Stimulated activated CD4-positive, alpha-beta T cell treated with anti-CD3 and anti-CD28 coated beads, Interleukin-12 subunit alpha, Interleukin-12 subunit beta, amount 100 ng/mL, for 24 hours (primary cell): ENCODE measurements around the gene SOX5.
"Not testable (repeated sequence)": the region's sequence is repeated elsewhere in the genome, so short reads cannot be mapped to it uniquely, and the experiment has no call there.

Experiments used
- DNase-seq, 2 experiments: peaks; one replicate each; pipeline ENCODE4 v3.0.0-alpha.2; 2020; ENCODE audit warnings: low read depth in 2 of 2

Gene SOX5

GRCh38 chr12:23546756-23547155, 402.7 kb downstream of the SOX5 start:
- no peak for DNase-seq

DNA sequence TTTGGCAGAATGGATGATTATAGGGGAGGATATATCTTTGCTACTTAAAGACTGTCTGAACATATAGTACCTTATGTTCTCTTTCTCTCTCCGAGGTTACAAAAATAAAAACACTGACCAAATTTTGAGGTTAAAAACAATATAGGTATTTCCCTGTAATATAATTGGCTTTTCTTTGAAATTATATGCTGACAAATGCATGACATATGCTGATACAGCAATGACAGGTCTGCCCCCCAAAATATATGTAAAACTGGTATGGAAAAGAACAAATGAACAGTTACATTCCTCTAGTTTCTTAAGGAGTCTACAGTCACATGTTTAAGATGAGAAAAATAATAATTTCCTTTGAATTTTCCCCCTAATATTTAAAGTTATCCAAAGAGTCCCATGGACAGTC, 405.7 kb downstream of the SOX5 start:
- no peak for DNase-seq

GRCh38 chr12:23542187-23542586, 407.3 kb downstream of the SOX5 start:
- no peak for DNase-seq

GRCh38 chr12:23540572-23540971, 408.9 kb downstream of the SOX5 start:
- DNase-seq = no peak

GRCh38 chr12:23536293-23536692, 413.2 kb downstream of the SOX5 start:
- no peak for DNase-seq

DNA sequence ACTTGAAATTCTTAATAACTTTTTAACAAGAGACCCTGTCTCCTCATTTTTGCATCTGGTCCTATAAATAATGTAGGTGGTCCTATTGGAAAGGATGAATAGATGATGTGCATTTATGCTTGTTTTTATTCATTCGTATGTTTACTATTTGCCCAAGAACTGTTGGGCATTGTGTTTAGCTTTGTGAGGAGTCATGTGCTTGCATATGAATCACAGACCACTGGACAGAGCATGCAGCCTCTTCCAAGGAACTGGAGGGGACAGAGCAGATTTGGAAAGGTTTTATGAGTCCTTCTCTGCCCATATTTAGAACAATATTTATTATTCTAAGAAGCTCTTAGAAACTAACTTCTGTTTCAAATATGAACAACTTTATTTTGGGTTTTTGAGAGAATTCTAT, 414.0 kb downstream of the SOX5 start:
- DNase-seq = no peak

DNA sequence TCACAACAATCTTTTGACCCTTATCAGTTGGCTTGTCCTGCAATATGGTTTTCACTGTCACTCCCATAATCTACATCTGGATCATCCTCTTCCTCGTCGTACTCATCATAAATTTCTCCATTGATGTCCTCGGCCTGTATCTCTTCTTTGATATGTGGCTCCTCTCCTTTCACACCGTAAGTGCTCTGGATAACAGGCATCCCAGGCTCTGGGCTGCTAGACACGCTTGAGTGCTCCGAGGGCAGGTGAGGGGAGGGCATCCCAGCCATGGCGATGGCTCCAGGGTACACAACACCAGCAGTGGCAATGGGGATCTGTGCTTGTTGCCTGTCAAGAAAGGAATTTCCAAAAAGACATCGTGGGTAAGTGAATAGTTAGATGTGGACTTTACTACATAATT, 415.3 kb downstream of the SOX5 start:
- DNase-seq = no peak

DNA sequence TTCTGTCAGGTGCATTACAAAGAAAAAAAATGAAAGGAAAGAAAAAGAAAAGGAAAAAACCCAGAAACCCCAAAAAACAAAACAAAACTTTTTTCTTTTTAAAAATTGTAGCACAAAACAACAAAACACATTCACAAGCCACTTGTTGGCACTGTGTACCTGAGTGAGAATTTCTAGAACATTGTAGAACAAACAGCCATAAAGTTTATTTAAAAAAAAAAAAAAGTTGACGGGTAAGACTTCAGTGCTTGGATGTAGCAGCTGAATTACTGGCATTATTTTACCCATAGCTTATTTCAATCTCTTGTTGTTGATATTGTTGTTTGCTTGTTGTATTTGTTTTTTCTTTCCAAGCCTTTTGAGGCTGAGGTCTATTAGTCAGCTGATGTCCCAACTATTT, 415.8 kb downstream of the SOX5 start:
- DNase-seq = no peak

DNA sequence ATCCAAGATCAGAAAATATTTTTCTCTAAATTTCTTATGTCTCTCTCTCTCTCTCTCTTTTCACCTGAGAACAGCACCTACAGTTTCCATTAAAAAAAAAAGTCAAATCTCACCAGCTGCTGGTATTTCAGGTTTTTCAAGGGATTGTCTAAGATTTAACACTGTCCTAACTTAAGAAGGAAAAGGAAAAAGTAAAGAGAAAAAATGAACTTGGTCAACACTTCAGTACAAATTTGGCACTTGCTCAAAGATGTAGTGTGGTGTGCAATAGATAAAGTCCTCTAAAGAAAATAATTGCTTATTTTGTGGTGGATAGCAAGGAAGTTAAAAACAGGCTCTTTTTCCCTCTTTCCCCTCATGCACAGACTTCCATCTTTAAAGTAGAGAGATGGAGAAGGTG, 416.2 kb downstream of the SOX5 start:
- DNase-seq = no peak

DNA sequence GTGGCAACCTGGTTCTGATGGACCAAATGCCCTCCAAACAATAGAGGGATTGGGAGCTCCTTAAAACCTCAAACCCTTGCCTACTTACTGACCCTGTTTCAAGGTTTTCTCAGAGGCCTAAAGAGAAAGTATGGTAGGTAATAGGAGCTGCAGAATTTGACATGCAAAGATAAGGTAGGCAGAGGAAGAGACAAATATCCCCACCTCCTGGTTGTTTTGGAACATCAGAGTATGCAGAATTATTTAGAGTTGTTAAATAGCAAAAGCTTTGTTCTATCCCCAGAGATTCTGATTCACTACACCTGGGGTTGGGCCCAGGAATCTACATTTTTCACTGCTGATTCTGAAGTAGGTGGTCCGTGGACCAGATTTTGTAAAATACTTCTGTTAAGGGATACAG, 421.2 kb downstream of the SOX5 start:
- DNase-seq = no peak

- no peak for DNase-seq
These were observed 423.9 kb downstream of the SOX5 start for GRCh38 chr12:23525450-23526072.

DNA sequence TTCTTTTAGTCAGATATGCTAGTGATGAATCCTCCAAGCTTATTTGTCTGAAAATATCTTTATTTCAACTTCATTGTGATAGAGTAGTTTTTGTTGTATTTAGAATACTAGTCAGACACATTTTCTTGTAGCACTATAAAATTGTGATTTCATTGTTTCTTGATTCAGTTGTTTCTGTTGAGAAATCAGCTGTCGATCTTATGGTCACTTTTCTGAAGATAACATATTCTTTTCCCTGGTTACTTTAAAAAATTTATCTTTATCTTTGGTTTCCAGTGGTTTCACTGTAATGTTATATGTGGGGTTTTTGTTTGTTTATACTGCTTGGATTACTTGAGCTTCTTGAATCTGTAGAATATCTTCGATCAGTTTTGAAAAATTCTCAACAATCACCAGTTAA, 426.1 kb downstream of the SOX5 start:
- DNase-seq = no peak

DNA sequence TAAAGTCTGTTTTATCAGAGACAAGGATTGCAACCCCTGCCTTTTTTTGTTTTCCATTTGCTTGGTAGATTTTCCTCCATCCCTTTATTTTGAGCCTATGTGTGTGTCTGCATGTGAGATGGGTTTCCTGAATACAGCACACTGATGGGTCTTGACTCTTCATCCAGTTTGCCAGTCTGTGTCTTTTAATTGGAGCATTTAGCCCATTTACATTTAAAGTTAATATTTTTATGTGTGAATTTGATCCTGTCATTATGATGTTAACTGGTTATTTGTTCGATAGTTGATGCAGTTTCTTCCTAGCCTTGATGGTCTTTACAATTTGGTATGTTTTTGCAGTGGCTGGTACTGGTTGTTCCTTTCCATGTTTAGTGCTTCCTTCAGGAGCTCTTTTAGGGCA, 430.0 kb downstream of the SOX5 start:
- DNase-seq = not testable (repeated sequence)

- not testable (repeated sequence) for DNase-seq
These were observed 433.7 kb downstream of the SOX5 start for GRCh38 chr12:23515785-23516184.

GRCh38 chr12:23510484-23510883, 439.0 kb downstream of the SOX5 start:
- DNase-seq = no peak

DNA sequence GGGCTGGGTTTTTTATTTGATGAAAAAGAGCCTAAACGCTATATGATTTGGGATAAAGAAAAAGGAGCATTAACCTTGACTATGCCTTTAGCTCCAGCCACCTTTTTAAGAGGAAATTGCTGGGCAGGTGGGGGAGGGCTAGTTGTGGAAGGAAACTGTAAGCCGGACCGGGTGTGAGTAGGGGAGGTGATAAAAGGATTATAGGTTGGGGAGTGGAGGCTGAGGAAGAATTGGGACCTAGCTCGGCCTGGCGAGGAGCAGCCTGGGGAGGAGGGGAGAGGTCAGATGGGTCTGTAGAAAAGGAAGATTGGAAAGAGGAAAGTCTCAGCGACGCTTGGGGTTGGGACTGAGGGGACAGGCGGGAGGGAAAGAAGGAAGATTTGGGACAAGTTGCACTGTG, 439.6 kb downstream of the SOX5 start:
- not testable (repeated sequence) for DNase-seq

GRCh38 chr12:23507785-23508184, 441.7 kb downstream of the SOX5 start:
- not testable (repeated sequence) for DNase-seq

GRCh38 chr12:23505736-23506135, 443.7 kb downstream of the SOX5 start:
- DNase-seq = not testable (repeated sequence)

GRCh38 chr12:23504641-23505399, 444.6 kb downstream of the SOX5 start:
- DNase-seq = no peak

- DNase-seq = no peak
These were observed 445.4 kb downstream of the SOX5 start for GRCh38 chr12:23504043-23504442.

GRCh38 chr12:23503544-23503943, 445.9 kb downstream of the SOX5 start:
- DNase-seq = no peak

- DNase-seq = no peak
These were observed 447.2 kb downstream of the SOX5 start for GRCh38 chr12:23502259-23502658.

DNA sequence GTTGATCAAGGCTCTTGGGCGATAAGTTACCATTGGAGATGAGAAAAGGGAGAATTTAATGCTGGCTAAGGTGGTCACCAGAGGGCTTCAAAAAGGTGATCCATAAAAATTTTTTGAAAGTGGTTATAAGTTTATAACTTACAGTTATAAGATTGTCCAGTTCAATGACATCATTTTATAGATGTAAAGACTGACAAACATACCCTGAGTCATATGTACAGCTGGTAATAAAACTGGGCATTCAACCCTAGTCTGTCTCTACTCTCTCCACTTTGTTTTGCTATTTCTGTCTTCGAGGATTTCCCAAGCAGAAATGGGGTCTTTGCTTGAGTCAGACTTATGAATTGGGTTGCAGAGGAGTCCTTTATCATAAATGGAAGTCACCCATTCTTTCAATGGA, 454.0 kb downstream of the SOX5 start:
- DNase-seq = no peak

GRCh38 chr12:23493672-23494071, 455.8 kb downstream of the SOX5 start:
- DNase-seq = no peak
